CD8-positive, alpha-beta memory T cell (primary cell): ENCODE measurements around the gene TAS2R8. TPM values are rescaled to one million over a fixed set of nuclear protein-coding genes. Genes with fewer than 3 reads are reported as not detected.
"Not testable (repeated sequence)": the region's sequence is repeated elsewhere in the genome, so short reads cannot be mapped to it uniquely, and the experiment has no call there.

Experiments used
- CTCF ChIA-PET: fragments of 350-600 bp; sonication (Branson Sonifier 250); formaldehyde crosslinking; loops from one replicate; lab custom pipeline; 2021; ENCODE audit warnings: antibody characterized with exemption; lab: Charles Lee
- POLR2A ChIA-PET: fragments of 350-600 bp; sonication (Branson Sonifier 250); formaldehyde crosslinking; loops from one replicate; lab custom pipeline; 2021; ENCODE audit warnings: antibody characterized with exemption; lab: Charles Lee
- DNase-seq, 5 donors: peaks; one replicate each; pipeline versions ENCODE4 v3.0.0 to v3.0.0-alpha.2; 2020 to 2022; ENCODE audit warnings: mixed read lengths in 1 of 5
- H3K27ac ChIP-seq: one replicate; pipeline ENCODE4 v1.7.0; 2013; ENCODE audit warnings: low read depth, mild to moderate bottlenecking, low read length, moderate library complexity
- H3K27me3 ChIP-seq: 2 replicates; pipeline ENCODE4 v1.7.0; 2013; ENCODE audit warnings: low read length, mild to moderate bottlenecking; ENCODE audit not compliant: insufficient read depth, poor library complexity, severe bottlenecking
- H3K36me3 ChIP-seq: 2 replicates; pipeline ENCODE4 v1.7.0; 2013; ENCODE audit warnings: mild to moderate bottlenecking, low read length, moderate library complexity; ENCODE audit not compliant: insufficient read depth
- H3K4me1 ChIP-seq: 2 replicates; pipeline ENCODE4 v1.7.0; 2013; ENCODE audit warnings: mild to moderate bottlenecking, low read length, moderate library complexity; ENCODE audit not compliant: insufficient read depth
- H3K4me3 ChIP-seq: 2 replicates; pipeline ENCODE4 v1.7.0; 2013; ENCODE audit warnings: mild to moderate bottlenecking, low read length
- H3K9me3 ChIP-seq: 2 replicates; pipeline ENCODE4 v1.7.0; 2013; ENCODE audit warnings: mild to moderate bottlenecking, low read length
- H3K27ac Mint-ChIP-seq, 8 donors: one replicate each; pipeline ENCODE4 v1.8.0; 2020 to 2021; ENCODE audit warnings: mixed read lengths in 8 of 8, mild to moderate bottlenecking in 6 of 8, inconsistent platforms in 3 of 8, moderate library complexity in 3 of 8
- H3K27me3 Mint-ChIP-seq, 2 donors: one replicate each; pipeline ENCODE4 v1.8.0; 2020 to 2021; ENCODE audit warnings: mixed read lengths in 2 of 2, mild to moderate bottlenecking in 1 of 2, moderate library complexity in 1 of 2
- H3K36me3 Mint-ChIP-seq, 3 donors: one replicate each; pipeline ENCODE4 v1.8.0; 2020 to 2021; ENCODE audit warnings: mixed read lengths in 3 of 3, inconsistent platforms in 1 of 3, mild to moderate bottlenecking in 1 of 3
- H3K4me1 Mint-ChIP-seq, 3 donors: one replicate each; pipeline ENCODE4 v1.8.0; 2020 to 2021; ENCODE audit warnings: mixed read lengths in 3 of 3, inconsistent platforms in 1 of 3, mild to moderate bottlenecking in 1 of 3
- H3K4me3 Mint-ChIP-seq, 7 donors: one replicate each; pipeline ENCODE4 v1.8.0; 2020 to 2021; ENCODE audit warnings: mixed read lengths in 7 of 7, mild to moderate bottlenecking in 6 of 7, moderate library complexity in 4 of 7, inconsistent platforms in 2 of 7
- H3K9me3 Mint-ChIP-seq, 5 donors: one replicate each; pipeline ENCODE4 v1.8.0; 2020 to 2022; ENCODE audit warnings: mixed read lengths in 5 of 5, mild to moderate bottlenecking in 3 of 5, moderate library complexity in 2 of 5, inconsistent platforms in 1 of 5
- polyA plus RNA-seq: library from polyadenylated mRNA; unstranded; fragments of 300-500 nt; fragmentation: Illumina TruSeq; gene quantifications from one replicate; pipeline ENCODE4 v1.2.3, GENCODE V29; 2021
- total RNA-seq, 2 experiments: library from RNA; stranded (reverse); gene quantifications; one replicate each; pipeline ENCODE4 v1.2.3, GENCODE V29; 2021

The TAS2R8 gene
- total and polyA plus RNA-seq, 3 experiments from 2014 or later: not detected

GRCh38 chr12:10791769-10792168, 15.3 kb downstream of the TAS2R8 start:
- H3K4me1 ChIP-seq, DNase-seq, H3K27ac ChIP-seq, H3K36me3 ChIP-seq, H3K4me3 ChIP-seq, H3K27me3 ChIP-seq, POLR2A ChIA-PET, H3K9me3 ChIP-seq, H3K27ac Mint-ChIP-seq, H3K4me1 Mint-ChIP-seq, H3K9me3 Mint-ChIP-seq, CTCF ChIA-PET, H3K4me3 Mint-ChIP-seq, H3K36me3 Mint-ChIP-seq: not testable (repeated sequence)
- peaks cover 7 to 21% of the 10 kb centered on the region in 2 donors for H3K27me3 Mint-ChIP-seq

GRCh38 chr12:10783252-10783651, 23.8 kb downstream of the TAS2R8 start:
- DNase-seq: no peak
- H3K27ac Mint-ChIP-seq: no peak overlapping the region
- no peaks in the 10 kb centered on the region for H3K9me3 Mint-ChIP-seq
- Histone ChIP-seq H3K4me1 (no peaks in the 10 kb centered on the region), H3K4me3 (no peak overlapping the region), H3K27ac (no peak overlapping the region), H3K36me3 (no peaks in the 10 kb centered on the region), H3K9me3 (no peaks in the 10 kb centered on the region), H3K27me3 (no peaks in the 10 kb centered on the region)
- H3K27me3 Mint-ChIP-seq: peaks cover 4 to 19% of the 10 kb centered on the region in 2 donors
- no peaks in the 10 kb centered on the region for H3K4me1 Mint-ChIP-seq
- no peaks in the 10 kb centered on the region for H3K36me3 Mint-ChIP-seq
- ChIA-PET CTCF (no interaction called here), POLR2A (no interaction called here)
- no peak overlapping the region for H3K4me3 Mint-ChIP-seq

GRCh38 chr12:10779103-10779502, 28.0 kb downstream of the TAS2R8 start:
- Histone ChIP-seq H3K27ac (no peak overlapping the region), H3K27me3 (no peaks in the 10 kb centered on the region), H3K36me3 (no peaks in the 10 kb centered on the region), H3K4me3 (no peak overlapping the region), H3K4me1 (no peaks in the 10 kb centered on the region), H3K9me3 (no peaks in the 10 kb centered on the region)
- no peaks in the 10 kb centered on the region for H3K9me3 Mint-ChIP-seq
- POLR2A ChIA-PET: no interaction called here
- H3K4me3 Mint-ChIP-seq: no peak overlapping the region
- no peak overlapping the region for H3K27ac Mint-ChIP-seq
- H3K27me3 Mint-ChIP-seq: peaks cover 0 to 30% of the 10 kb centered on the region in 2 donors
- CTCF ChIA-PET: interaction anchor here (1.4 kb wide), 1 partner anchor 420 kb away, joined by 7 read pairs; no protein-coding TSS in a partner anchor
- no peak for DNase-seq
- H3K4me1 Mint-ChIP-seq: no peaks in the 10 kb centered on the region
- H3K36me3 Mint-ChIP-seq: no peaks in the 10 kb centered on the region

- Histone ChIP-seq H3K4me1 (no peaks in the 10 kb centered on the region), H3K27ac (no peak overlapping the region), H3K9me3 (no peaks in the 10 kb centered on the region), H3K4me3 (no peak overlapping the region), H3K27me3 (peaks cover 12% of the 10 kb centered on the region), H3K36me3 (no peaks in the 10 kb centered on the region)
- ChIA-PET POLR2A (no interaction called here), CTCF (interaction anchor here (0.8 to 6.3 kb wide), 8 partner anchors 9 to 1556 kb away, joined by 3 to 47 read pairs (median 4); no protein-coding TSS in a partner anchor)
- Mint-ChIP-seq H3K27me3 (peaks cover 19 to 59% of the 10 kb centered on the region in 2 donors), H3K4me1 (no peaks in the 10 kb centered on the region), H3K27ac (no peak overlapping the region), H3K9me3 (no peaks in the 10 kb centered on the region), H3K36me3 (no peaks in the 10 kb centered on the region), H3K4me3 (no peak overlapping the region)
- DNase-seq: peak in 2 of 5 donors; percentile 35
Observed at GRCh38 chr12:10771132-10771733, 35.9 kb downstream of the TAS2R8 start.

GRCh38 chr12:10759657-10760056, 47.4 kb downstream of the TAS2R8 start:
- Mint-ChIP-seq H3K9me3 (peaks cover 9 to 16% (median 15%) of the 10 kb centered on the region in 5 donors), H3K27ac (no peak overlapping the region), H3K36me3 (peaks cover 0 to 12% (median 0%) of the 10 kb centered on the region in 3 donors), H3K4me3 (no peak overlapping the region), H3K4me1 (no peaks in the 10 kb centered on the region), H3K27me3 (peaks cover 6 to 59% of the 10 kb centered on the region in 2 donors)
- no peak overlapping the region for H3K27ac ChIP-seq
- CTCF ChIA-PET: no interaction called here
- POLR2A ChIA-PET: no interaction called here
- no peaks in the 10 kb centered on the region for H3K36me3 ChIP-seq
- no peak overlapping the region for H3K4me3 ChIP-seq
- peaks cover 10% of the 10 kb centered on the region for H3K9me3 ChIP-seq
- no peaks in the 10 kb centered on the region for H3K4me1 ChIP-seq
- DNase-seq: no peak
- peaks cover 9% of the 10 kb centered on the region for H3K27me3 ChIP-seq

GRCh38 chr12:10756194-10756593, 50.9 kb downstream of the TAS2R8 start:
- Mint-ChIP-seq H3K4me1 (no peaks in the 10 kb centered on the region), H3K36me3 (peaks cover 0 to 12% (median 0%) of the 10 kb centered on the region in 3 donors), H3K9me3 (peaks cover 9 to 17% (median 15%) of the 10 kb centered on the region in 5 donors), H3K4me3 (no peak overlapping the region), H3K27ac (no peak overlapping the region), H3K27me3 (peaks cover 11 to 61% of the 10 kb centered on the region in 2 donors)
- Histone ChIP-seq H3K27ac (no peak overlapping the region), H3K4me1 (no peaks in the 10 kb centered on the region), H3K36me3 (no peaks in the 10 kb centered on the region), H3K27me3 (no peaks in the 10 kb centered on the region), H3K4me3 (no peak overlapping the region), H3K9me3 (peaks cover 10% of the 10 kb centered on the region)
- ChIA-PET CTCF (no interaction called here), POLR2A (no interaction called here)
- no peak for DNase-seq

Other genes with a start within 250 kb of the TAS2R8 start
- gene MAGOHB, start 193.7 kb downstream of the TAS2R8 start, total RNA-seq: 100 to 1,000 TPM; 130 to 138 TPM
- gene MAGOHB, start 193.7 kb downstream of the TAS2R8 start, polyA plus RNA-seq: 59.0 TPM
- 1 to 10 TPM; 2.0 to 2.1 TPM for gene STYK1, start 133.2 kb downstream of the TAS2R8 start, total RNA-seq
- gene STYK1, start 133.2 kb downstream of the TAS2R8 start, polyA plus RNA-seq: 2.1 TPM
- 100 to 1,000 TPM; 222 to 251 TPM for gene YBX3, start 84.0 kb downstream of the TAS2R8 start, total RNA-seq
- gene YBX3, start 84.0 kb downstream of the TAS2R8 start, polyA plus RNA-seq: 40.5 TPM
- not detected for gene TAS2R7, start 4.7 kb downstream of the TAS2R8 start, total RNA-seq
- gene TAS2R7, start 4.7 kb downstream of the TAS2R8 start, polyA plus RNA-seq: not detected
- not detected for gene TAS2R9, start 2.9 kb upstream of the TAS2R8 start, total RNA-seq
- gene TAS2R9, start 2.9 kb upstream of the TAS2R8 start, polyA plus RNA-seq: not detected
- under 1 TPM; 0.22 to 0.28 TPM for gene TAS2R10, start 19.1 kb upstream of the TAS2R8 start, total RNA-seq
- not detected for gene TAS2R10, start 19.1 kb upstream of the TAS2R8 start, polyA plus RNA-seq
- under 1 TPM in 1 of 2 experiments, not detected in 1; 0.70 TPM for gene PRR4, start 42.2 kb upstream of the TAS2R8 start, total RNA-seq
- 0.63 TPM for gene PRR4, start 42.2 kb upstream of the TAS2R8 start, polyA plus RNA-seq
- 1 to 10 TPM; 5.8 to 8.6 TPM for gene PRH1, start 77.0 kb upstream of the TAS2R8 start, total RNA-seq
- 7.3 TPM for gene PRH1, start 77.0 kb upstream of the TAS2R8 start, polyA plus RNA-seq
- under 1 TPM; 0.26 to 0.27 TPM for gene TAS2R13, start 102.3 kb upstream of the TAS2R8 start, total RNA-seq
- gene TAS2R13, start 102.3 kb upstream of the TAS2R8 start, polyA plus RNA-seq: not detected
- not detected for gene PRH2, start 122.0 kb upstream of the TAS2R8 start, total RNA-seq
- gene PRH2, start 122.0 kb upstream of the TAS2R8 start, polyA plus RNA-seq: not detected
- under 1 TPM; 0.55 to 0.95 TPM for gene TAS2R14, start 132.0 kb upstream of the TAS2R8 start, total RNA-seq
- 1.0 TPM for gene TAS2R14, start 132.0 kb upstream of the TAS2R8 start, polyA plus RNA-seq
- under 1 TPM; 0.22 to 0.47 TPM for gene TAS2R50, start 179.6 kb upstream of the TAS2R8 start, total RNA-seq
- not detected for gene TAS2R50, start 179.6 kb upstream of the TAS2R8 start, polyA plus RNA-seq
- gene TAS2R20, start 191.0 kb upstream of the TAS2R8 start, total RNA-seq: under 1 TPM; 0.46 to 0.75 TPM
- not detected for gene TAS2R20, start 191.0 kb upstream of the TAS2R8 start, polyA plus RNA-seq
- gene TAS2R19, start 215.3 kb upstream of the TAS2R8 start, total RNA-seq: under 1 TPM; 0.78 to 0.88 TPM
- gene TAS2R19, start 215.3 kb upstream of the TAS2R8 start, polyA plus RNA-seq: 0.52 TPM
- gene TAS2R31, start 224.1 kb upstream of the TAS2R8 start, total RNA-seq: 1 to 10 TPM; 1.0 to 1.3 TPM
- not detected for gene TAS2R31, start 224.1 kb upstream of the TAS2R8 start, polyA plus RNA-seq